A549 (cell line): Measurements from ENCODE around the gene PIH1D1. TPM values are rescaled to one million over a fixed set of nuclear protein-coding genes. Genes with fewer than 3 reads are reported as not detected.
"Not testable (repeated sequence)": the region's sequence is repeated elsewhere in the genome, so short reads cannot be mapped to it uniquely, and the experiment has no call there.

Source experiments
- ATAC-seq, 2 experiments: fragments of 200-7000 bp in 1 of 2; fragments of >200 bp in 1 of 2; cut with Nextera tagmentation in 1 of 2; cut with Tn5 transposase in 1 of 2; 3 replicates each; pipeline versions ENCODE4 v1.8.0 to v1.9.1; 2018 to 2020; ENCODE audit warnings: mild to moderate bottlenecking in 1 of 2, moderate library complexity in 1 of 2
- CTCF ChIA-PET: fragments of 300-600 bp; sonication (Branson Sonifier 250); formaldehyde crosslinking; extraction: SDS; loops from one replicate; lab custom pipeline; 2021; ENCODE audit warnings: antibody characterized with exemption, inconsistent platforms; lab: Yijun Ruan, JAX
- POLR2A ChIA-PET: fragments of 350-600 bp; formaldehyde crosslinking; extraction: SDS; loops from one replicate; lab custom pipeline; 2021; ENCODE audit warnings: antibody characterized with exemption, inconsistent platforms; lab: Yijun Ruan, JAX
- DNase-seq, 2 experiments: peaks; one replicate each; pipeline versions ENCODE4 v3.0.0 to v3.0.0-alpha.2; 2011 to 2016; ENCODE audit warnings: low read depth in 1 of 2, low spot score in 1 of 2
- FAIRE-seq: peaks from 2 replicates; lab custom pipeline; 2011; peaks lifted over from hg19 to GRCh38; lab: Jason Lieb, UNC
- H3K27ac ChIP-seq, 2 experiments: fragments of >200 bp; sonication (Bioruptor Twin); formaldehyde crosslinking; 3 replicates each; pipeline ENCODE4 v1.5.1; 2016 to 2017
- H3K4me1 ChIP-seq: fragments of >200 bp; sonication (Bioruptor Twin); formaldehyde crosslinking; 3 replicates; pipeline ENCODE4 v1.6.1; 2016
- H3K4me2 ChIP-seq: fragments of >200 bp; sonication (Bioruptor Twin); formaldehyde crosslinking; 3 replicates; pipeline ENCODE4 v1.6.1; 2016
- H3K4me3 ChIP-seq: fragments of >200 bp; sonication (Bioruptor Twin); formaldehyde crosslinking; 3 replicates; pipeline ENCODE4 v1.5.1; 2016
- H3K9me3 ChIP-seq: fragments of >200 bp; sonication (Bioruptor Twin); formaldehyde crosslinking; 3 replicates; pipeline ENCODE4 v1.6.1; 2016
- CHD4 ChIP-seq: fragments of 200-600 bp; sonication (generic); IDR thresholded peaks from 2 replicates; pipeline ENCODE4 v1.6.1; 2016; ENCODE audit warnings: antibody characterized with exemption, mild to moderate bottlenecking, borderline replicate concordance
- CTCF ChIP-seq: fragments of >200 bp; sonication (Bioruptor Twin); formaldehyde crosslinking; IDR thresholded peaks from 3 replicates; pipeline ENCODE4 v1.5.1; 2016
- E2F6 ChIP-seq: IDR thresholded peaks from 2 replicates; pipeline ENCODE4 v1.6.1; 2012; ENCODE audit warnings: low read depth, borderline replicate concordance
- ELK1 ChIP-seq: fragments of 150-350 bp; IDR thresholded peaks from 2 replicates; pipeline ENCODE4 v1.6.1; 2014; ENCODE audit warnings: low read depth, mild to moderate bottlenecking, low read length
- FOXS1 ChIP-seq: fragments of 250-450 bp; sonication (Bioruptor Pico); IDR thresholded peaks from 2 replicates; pipeline ENCODE4 v1.5.0; 2020; ENCODE audit warnings: mild to moderate bottlenecking, moderate library complexity
- GATA3 ChIP-seq: IDR thresholded peaks from 2 replicates; pipeline ENCODE4 v1.6.1; 2012; ENCODE audit warnings: borderline replicate concordance
- HEYL ChIP-seq: fragments of 250-450 bp; sonication (Bioruptor Pico); IDR thresholded peaks from 2 replicates; pipeline ENCODE4 v1.8.0; 2021; ENCODE audit warnings: mild to moderate bottlenecking, moderate library complexity
- HOXB13 ChIP-seq: fragments of 250-450 bp; sonication (Bioruptor Pico); IDR thresholded peaks from 2 replicates; pipeline ENCODE4 v1.5.0; 2020; ENCODE audit warnings: low read depth, mild to moderate bottlenecking, moderate library complexity
- JUNB ChIP-seq: fragments of >200 bp; sonication (Bioruptor Twin); formaldehyde crosslinking; IDR thresholded peaks from 2 replicates; pipeline ENCODE4 v1.6.1; 2016
- KDM1A ChIP-seq: fragments of 200-600 bp; sonication (generic); IDR thresholded peaks from 2 replicates; pipeline ENCODE4 v1.6.1; 2016; ENCODE audit warnings: low read depth, mild to moderate bottlenecking
- MAX ChIP-seq: IDR thresholded peaks from 2 replicates; pipeline ENCODE4 v1.6.1; 2012
- MYC ChIP-seq: IDR thresholded peaks from 2 replicates; pipeline ENCODE4 v1.6.1; 2012; ENCODE audit warnings: mild to moderate bottlenecking, inconsistent platforms, low read length, improper control_type of control experiment, borderline replicate concordance
- NR3C1 ChIP-seq: fragments of >200 bp; sonication (Bioruptor Twin); formaldehyde crosslinking; IDR thresholded peaks from 3 replicates; pipeline ENCODE4 v1.6.1; 2017
- RAD21 ChIP-seq, 2 experiments: fragments of >200 bp in 1 of 2; sonication (Bioruptor Twin) in 1 of 2; formaldehyde crosslinking in 1 of 2; IDR thresholded peaks in 1 of 2; conservative IDR thresholded peaks in 1 of 2; 2 replicates in 1 of 2; 3 replicates in 1 of 2; pipeline ENCODE4 v1.6.1; 2012 to 2018; ENCODE audit warnings: inconsistent platforms in 1 of 2
- RNF2 ChIP-seq: fragments of 200-600 bp; sonication (generic); IDR thresholded peaks from 2 replicates; pipeline ENCODE4 v1.6.1; 2016; ENCODE audit warnings: low read depth, mild to moderate bottlenecking, antibody characterized with exemption, moderate library complexity, borderline replicate concordance
- SMC3 ChIP-seq: fragments of >200 bp; sonication (Bioruptor Twin); formaldehyde crosslinking; IDR thresholded peaks from 3 replicates; pipeline ENCODE4 v1.6.1; 2018; ENCODE audit warnings: inconsistent platforms
- SREBF2 ChIP-seq: fragments of 450-650 bp; IDR thresholded peaks from 2 replicates; pipeline ENCODE4 v1.6.1; 2014; ENCODE audit warnings: mild to moderate bottlenecking, moderate library complexity
- USF2 ChIP-seq: fragments of 450-650 bp; IDR thresholded peaks from 2 replicates; pipeline ENCODE4 v1.6.1; 2014; ENCODE audit warnings: antibody characterized with exemption
- ZNF302 ChIP-seq: fragments of 250-450 bp; sonication (Bioruptor Pico); IDR thresholded peaks from 2 replicates; pipeline ENCODE4 v1.9.0; 2021; ENCODE audit warnings: inconsistent platforms, mild to moderate bottlenecking, moderate library complexity
- WGBS: methylation state at CpG from one replicate; pipeline ENCODE4 v1.1.6; 2017; ENCODE audit errors: missing lambda C conversion rate; 5-methylcytosine and 5-hydroxymethylcytosine counted together
- polyA plus RNA-seq, 4 experiments: library from polyadenylated mRNA; depleted of rRNA in 3 of 4; stranded (reverse); fragments of >200 nt; fragmentation: RNase III in 1 of 4; extraction: RNeasy Plus Mini Kit Qiagen cat#74134 plus additional on column Dnase treatment in 1 of 4; gene quantifications; 2 replicates in 3 of 4; 3 replicates in 1 of 4; pipeline ENCODE4 v1.2.3, GENCODE V29; 2011 to 2017

PIH1D1 gene
- polyA plus RNA-seq, 2 of the 4 experiments (the other 2 are of a cell fraction), result 89.7 to 114 TPM

GRCh38 chr19:49473868-49474541 lies 22.4 kb upstream of the PIH1D1 start, which contains the start of gene FLT3LG:
TSS of gene FLT3LG (plus strand) at chr19:49474215. CDS start at chr19:49474640, 425 bp downstream.
- Histone ChIP-seq H3K4me3 (peak within 1 kb of the TSS; percentile 59), H3K4me2 (peak within 1 kb of the TSS; percentile 92), H3K27ac (peak within 1 kb of the TSS; percentile 77 to 91), H3K4me1 (peaks cover 21% of the 10 kb centered on the region), H3K9me3 (no peaks in the 10 kb centered on the region)
- no peak for FAIRE-seq
- CTCF ChIA-PET, result interaction anchor here (0.5 to 5.5 kb wide), 38 partner anchors 8 to 1750 kb away, joined by 3 to 87 read pairs (median 4); partner anchors contain the start of genes ALDH16A1, KASH5, PIH1D1 and PRRG2
- WGBS, result 5% methylated on average over 26 of the region's 33 CpGs
- peak; percentile 59 to 71 for ATAC-seq
- TF ChIP-seq JUNB (no peak), ZNF302 (CRISPR knock-in tag) (no peak), NR3C1 (no peak), HOXB13 (no peak), CTCF (peak; percentile 99), RAD21 (conservative IDR thresholded peaks at IDR 0.05 in 1 of 2, IDR thresholded peaks at IDR 0.05 in 1 of 2) (peak; percentile 36 to 59), E2F6 (peak; percentile 59; the same call in 1 of the 2 replicates), MAX (peak; percentile 82), SMC3 (peak; percentile 76), SREBF2 (no peak), FOXS1 (CRISPR knock-in tag) (no peak), USF2 (no peak), GATA3 (no peak), KDM1A (no peak), ELK1 (no peak), CHD4 (no peak), RNF2 (no peak), MYC (no peak), HEYL (CRISPR knock-in tag) (no peak)
- POLR2A ChIA-PET, result interaction anchor here (0.8 to 1.7 kb wide), 2 partner anchors 21 to 22 kb away, joined by 3 to 8 read pairs; partner anchors contain the start of gene ALDH16A1
- DNase-seq, result peak; percentile 61 to 90

- Histone ChIP-seq H3K4me3 (peak overlapping the region; percentile 59; the same call in 1 of the 3 replicates), H3K27ac (peak overlapping the region in 1 of 2 experiments; percentile 91; a peak in 3 of 6 replicates), H3K4me1 (peaks cover 24% of the 10 kb centered on the region), H3K4me2 (peak overlapping the region; percentile 92)
- not testable (repeated sequence) for FAIRE-seq, H3K9me3 ChIP-seq, ATAC-seq, DNase-seq
- POLR2A ChIA-PET, result interaction anchor here (0.8 to 1.7 kb wide), 2 partner anchors 20 to 22 kb away, joined by 3 to 8 read pairs; partner anchors contain the start of gene ALDH16A1
- CTCF ChIA-PET, result interaction anchor here (0.6 to 5.5 kb wide), 37 partner anchors 9 to 1750 kb away, joined by 3 to 87 read pairs (median 5); partner anchors contain the start of genes ALDH16A1, KASH5, PIH1D1 and PRRG2
- WGBS, result 75% methylated on average over 9 of the region's 9 CpGs
Measured at GRCh38 chr19:49473501-49473867, 21.9 kb upstream of the PIH1D1 start.
